ENCODE data around the gene SLC27A4. TPM values are rescaled to one million over a fixed set of nuclear protein-coding genes. Genes with fewer than 3 reads are reported as not detected.

Gene SLC27A4
- total RNA-seq, 1 experiment from 2014 or later = 17.0 TPM

- DNase-seq = no peak
- H3K23ac ChIP-seq (ENCODE audit: insufficient read length, low read depth, low read length) = no peak overlapping the region
- no peak overlapping the region for H2BK5ac ChIP-seq (ENCODE audit: insufficient read length, low read length)
- H3K56ac ChIP-seq (ENCODE audit: insufficient read length, low read depth, low read length) = no peak overlapping the region
- H4K8ac ChIP-seq (replicated peaks; ENCODE audit: insufficient read length, low read depth, low read length) = no peak overlapping the region
- H4K91ac ChIP-seq (ENCODE audit: insufficient read length, low read depth, low read length) = no peak overlapping the region
- no peak overlapping the region for H3K27ac ChIP-seq (ENCODE audit: insufficient read length, low read depth, low read length)
- WGBS (ENCODE audit: extremely low coverage, insufficient read length, low lambda C conversion rate) = no CpG with 5 or more reads among the region's 19 CpGs
- H2AK5ac ChIP-seq (ENCODE audit: insufficient read length, low read length) = no peak overlapping the region
- no peaks in the 10 kb centered on the region for H3K27me3 ChIP-seq (ENCODE audit: insufficient read depth, low read length)
- no peaks in the 10 kb centered on the region for H4K20me1 ChIP-seq (ENCODE audit: control insufficient read depth, insufficient read depth, insufficient read length)
- no peak overlapping the region for H3K9ac ChIP-seq (ENCODE audit: extremely low read depth, insufficient read length, low read length)
- no peak overlapping the region for H3K4me2 ChIP-seq (ENCODE audit: insufficient read depth, insufficient read length, low read length)
- no peak overlapping the region for H3K4ac ChIP-seq (ENCODE audit: low read depth, low read length)
- no peak overlapping the region for H3T11ph ChIP-seq (ENCODE audit: low read length)
- no peak overlapping the region for H4K5ac ChIP-seq (ENCODE audit: insufficient read length, low read depth, low read length)
- Mint-ChIP-seq H3K4me1 (no peaks in the 10 kb centered on the region), H3K27me3 (ENCODE audit: low read depth) (peaks cover 7% of the 10 kb centered on the region), H3K27ac (peak overlapping the region in 1 of 3 experiments; percentile 76; a peak in 1 of 7 replicates), H3K4me3 (no peak overlapping the region), H3K36me3 (ENCODE audit: insufficient read depth in 1 of 3, low read depth in 3 of 3) (peaks cover 4 to 25% (median 13%) of the 10 kb centered on the region in 3 experiments; a peak in 6 of 7 replicates), H3K9me3 (no peaks in the 10 kb centered on the region)
- H2BK15ac ChIP-seq (ENCODE audit: low read depth, low read length) = no peak overlapping the region
- no peaks in the 10 kb centered on the region for H3K79me2 ChIP-seq (ENCODE audit: insufficient read depth, low read length)
- no peak overlapping the region for H2AFZ ChIP-seq (ENCODE audit: low read length)
- no peaks in the 10 kb centered on the region for H3K4me1 ChIP-seq (ENCODE audit: insufficient read depth, low read length)
- H2BK120ac ChIP-seq (ENCODE audit: low read depth, low read length, poor library complexity, severe bottlenecking) = no peak overlapping the region
- H2BK12ac ChIP-seq (ENCODE audit: insufficient read length, low read depth, low read length) = no peak overlapping the region
- no peak for TF ChIP-seq CTCF (conservative IDR thresholded peaks at IDR 0.05)
- H2BK20ac ChIP-seq (ENCODE audit: low read depth, low read length, poor library complexity, severe bottlenecking) = no peak overlapping the region
- H3K9me3 ChIP-seq (ENCODE audit: control insufficient read depth, low read depth, low read length) = no peaks in the 10 kb centered on the region
- H3K23me2 ChIP-seq (ENCODE audit: insufficient read length, low read depth, low read length, poor library complexity, severe bottlenecking) = no peaks in the 10 kb centered on the region
- H3K14ac ChIP-seq (ENCODE audit: insufficient read depth, low read length) = no peak overlapping the region
- H3K18ac ChIP-seq (ENCODE audit: insufficient read length, low read depth, low read length) = no peak overlapping the region
- no peaks in the 10 kb centered on the region for H3K79me1 ChIP-seq (ENCODE audit: insufficient read depth, low read depth, low read length, poor library complexity, severe bottlenecking)
Measured at GRCh38 chr9:128355451-128355850, 15.1 kb downstream of the SLC27A4 start.

Data from H9 (cell line).